H1 (cell line): ENCODE results near the gene TSC22D3. TPM values are rescaled to one million over a fixed set of nuclear protein-coding genes. Genes with fewer than 3 reads are reported as not detected.

Source experiments
- ATF2 ChIP-seq: IDR thresholded peaks from 2 replicates; pipeline ENCODE4 v1.6.1; 2012; ENCODE audit warnings: low read length, inconsistent platforms
- CHD7 ChIP-seq: fragments of 300-600 bp; sonication (generic); IDR thresholded peaks from 2 replicates; pipeline ENCODE4 v1.7.1; 2012; ENCODE audit warnings: low read length, moderate library complexity, mild to moderate bottlenecking, inconsistent platforms; ENCODE audit not compliant: insufficient replicate concordance
- EZH2 ChIP-seq: fragments of 200-600 bp; sonication (generic); IDR thresholded peaks from 2 replicates; pipeline ENCODE4 v1.7.1; 2012; ENCODE audit warnings: low read depth, mild to moderate bottlenecking, moderate library complexity, low read length, inconsistent platforms; ENCODE audit not compliant: severe bottlenecking
- polyA plus RNA-seq, 7 experiments: library from polyadenylated mRNA; depleted of rRNA in 3 of 7; stranded (reverse) in 5 of 7; unstranded in 2 of 7; fragments of >200 nt in 5 of 7; fragments of 200-250 nt in 2 of 7; gene quantifications; 1 replicate in 5 of 7; 2 replicates in 1 of 7; 4 replicates in 1 of 7; pipeline versions ENCODE4 v1.2.1 to v1.2.3, GENCODE V29; 2011 to 2013; ENCODE audit warnings: missing spikeins in 2 of 7, mixed read lengths in 2 of 7
- total RNA-seq: library from RNA; stranded (reverse); fragmentation: NEBNext Ultra II Directional; extraction: Animal tissue kit (Norgen Biotek cat#: 25700); gene quantifications from 2 replicates; pipeline ENCODE4 v1.2.1, GENCODE V29; 2021

The TSC22D3 gene
- total and polyA plus RNA-seq, 2 of the 8 experiments (the other 6 are each of a cell fraction or from before 2014, with no cell fraction given), result 7.6 to 12.9 TPM

GRCh38 chrX:107787827-107788226, 12.2 kb upstream of the TSC22D3 start (continued):
- TF ChIP-seq ATF2 (no peak), CHD7 (no peak), EZH2 (no peak)
